ENCODE data around the gene TACC3. TPM values are rescaled to one million over a fixed set of nuclear protein-coding genes. Genes with fewer than 3 reads are reported as not detected.

TACC3 gene
- total and polyA plus RNA-seq, 5 experiments from 2014 or later: 38.7 to 150 (median 91.6) TPM

DNA sequence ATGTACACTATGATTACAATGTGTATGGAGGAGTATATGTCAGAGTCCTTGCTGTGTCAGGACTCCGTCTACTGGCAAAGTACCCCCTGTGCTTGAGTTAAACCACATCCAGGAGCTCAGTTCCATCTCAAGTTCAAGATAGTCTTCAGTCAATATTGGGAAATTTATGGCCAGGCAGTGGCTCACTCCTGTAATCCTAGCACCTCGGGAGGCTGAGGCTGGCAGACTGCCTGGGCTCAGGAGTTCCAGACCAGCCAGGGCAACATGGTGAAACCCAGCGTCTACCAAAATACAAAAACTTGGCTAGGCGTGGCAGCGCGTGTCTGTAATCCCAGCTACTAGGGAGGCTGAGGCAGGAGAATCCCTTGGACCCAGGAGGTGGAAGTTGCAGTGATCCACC, 15.0 kb upstream of the TACC3 start:
- POLR2A ChIA-PET: interaction anchor here (1.0 kb wide), 1 partner anchor 12 kb away, joined by 3 read pairs; no protein-coding TSS in a partner anchor
- DNase-seq: no peak
- Mint-ChIP-seq H3K9me3 (no peaks in the 10 kb centered on the region), H3K36me3 (peaks cover 0 to 63% (median 8%) of the 10 kb centered on the region in 3 donors), H3K27me3 (no peaks in the 10 kb centered on the region), H3K27ac (no peak overlapping the region), H3K4me3 (no peak overlapping the region), H3K4me1 (peaks cover 26 to 63% (median 37%) of the 10 kb centered on the region in 4 donors)
- no peak for ATAC-seq

DNA sequence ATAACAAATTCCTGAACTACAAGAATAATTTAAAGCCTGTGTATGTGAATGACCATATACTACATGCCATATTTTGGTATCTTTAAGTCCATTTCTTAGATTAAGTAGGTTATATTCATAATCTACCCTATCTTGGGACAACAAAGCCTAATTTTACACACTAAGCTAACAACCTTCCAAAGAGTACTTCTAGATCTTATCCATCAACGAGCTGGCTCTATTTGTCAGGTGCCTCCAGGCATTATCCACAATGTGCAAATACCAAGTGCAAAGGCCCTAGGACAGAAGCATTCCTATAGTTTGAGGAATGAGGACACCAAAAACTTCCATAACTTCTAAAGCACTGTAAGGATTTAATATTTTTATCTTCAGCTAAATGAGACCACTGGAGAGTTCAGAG, 12.7 kb upstream of the TACC3 start:
- no peak for DNase-seq
- Mint-ChIP-seq H3K27ac (peak overlapping the region in 6 of 10 donors; percentile 12 to 75 (median 47)), H3K4me1 (peaks cover 26 to 61% (median 45%) of the 10 kb centered on the region in 4 donors), H3K27me3 (no peaks in the 10 kb centered on the region), H3K36me3 (peaks cover 0 to 43% (median 1%) of the 10 kb centered on the region in 3 donors), H3K4me3 (peak overlapping the region in 2 of 10 donors; percentile 20 to 38), H3K9me3 (no peaks in the 10 kb centered on the region)
- POLR2A ChIA-PET: interaction anchor here (0.7 to 1.8 kb wide), 3 partner anchors 15 to 98 kb away, joined by 3 to 8 read pairs (median 7); no protein-coding TSS in a partner anchor
- ATAC-seq: no peak

DNA sequence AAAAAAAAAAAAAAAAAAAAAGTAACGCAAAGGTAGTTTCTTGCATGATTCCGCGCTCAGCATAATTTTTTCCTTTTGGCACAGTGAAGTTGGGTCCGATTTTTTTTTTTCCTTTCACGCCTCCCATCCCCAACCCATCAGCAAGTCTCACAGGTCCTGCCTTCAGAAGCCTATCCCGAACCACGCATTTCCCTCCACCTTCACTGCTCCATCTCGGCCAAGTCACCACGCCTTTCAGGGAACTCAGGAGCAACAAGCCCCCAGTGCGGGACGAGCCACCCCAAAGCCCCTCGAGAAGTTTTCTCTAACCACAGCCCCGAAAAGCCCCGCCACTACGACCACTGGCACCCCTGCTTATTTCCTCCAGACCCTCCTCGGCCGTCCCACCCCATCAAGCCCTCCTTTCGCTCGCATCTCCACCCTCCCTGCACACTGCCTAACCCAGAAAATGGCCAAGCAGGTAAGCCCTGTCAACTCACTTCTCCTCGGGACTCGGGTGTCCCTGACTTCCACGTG, 10.2 kb upstream of the TACC3 start:
- Mint-ChIP-seq H3K4me3 (peak overlapping the region; percentile 87 to 92 (median 91)), H3K27me3 (no peaks in the 10 kb centered on the region), H3K36me3 (peaks cover 0 to 22% (median under 1%) of the 10 kb centered on the region in 3 donors), H3K9me3 (no peaks in the 10 kb centered on the region), H3K4me1 (peaks cover 22 to 77% (median 57%) of the 10 kb centered on the region in 4 donors), H3K27ac (peak overlapping the region; percentile 89 to 95 (median 93))
- no peak for DNase-seq
- no peak for ATAC-seq
- POLR2A ChIA-PET: interaction anchor here (1.7 to 3.8 kb wide), 4 partner anchors 11 to 462 kb away, joined by 9 to 124 read pairs (median 24); partner anchors contain the start of genes CTBP1, TACC3 and TMEM129

DNA sequence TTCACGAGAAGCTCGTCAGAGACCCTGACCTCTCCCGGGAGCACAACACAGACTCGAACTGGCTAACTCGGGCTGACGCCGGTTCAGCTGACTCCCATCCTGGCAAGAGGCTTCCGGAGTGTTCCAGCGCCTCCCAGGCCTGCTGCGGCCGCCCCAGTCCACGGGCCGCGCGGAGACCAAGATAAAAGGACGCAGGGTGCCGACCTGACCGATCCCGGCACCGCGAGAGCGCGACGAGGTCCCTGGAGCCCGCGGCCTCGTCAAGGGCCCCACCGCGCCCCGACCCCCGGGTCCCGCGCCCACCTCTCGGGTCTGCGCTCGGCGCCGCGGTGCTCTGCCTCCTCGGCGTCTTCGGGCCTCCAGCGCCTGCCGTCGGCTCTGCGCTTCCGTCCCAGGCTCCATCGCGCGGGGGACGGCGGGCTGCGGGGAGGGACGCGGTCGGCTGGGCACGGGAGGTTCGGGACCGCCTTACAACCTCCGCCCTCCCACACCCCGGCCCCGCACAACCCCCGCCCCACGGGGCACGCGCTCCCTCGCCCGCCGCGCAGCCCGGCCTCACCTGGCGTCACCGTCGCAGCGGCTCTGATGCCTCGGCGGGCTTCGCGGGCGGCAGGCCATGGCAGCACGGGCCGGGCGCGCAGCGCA, 9.6 kb upstream of the TACC3 start:
- Mint-ChIP-seq H3K4me3 (peak overlapping the region; percentile 87 to 92 (median 91)), H3K36me3 (peaks cover 0 to 17% (median 0%) of the 10 kb centered on the region in 3 donors), H3K4me1 (peaks cover 20 to 75% (median 58%) of the 10 kb centered on the region in 4 donors), H3K9me3 (no peaks in the 10 kb centered on the region), H3K27me3 (no peaks in the 10 kb centered on the region), H3K27ac (peak overlapping the region; percentile 89 to 97 (median 94))
- POLR2A ChIA-PET: interaction anchor here (0.9 to 3.8 kb wide), 13 partner anchors 8 to 463 kb away, joined by 3 to 124 read pairs (median 6); partner anchors contain the start of genes CTBP1, FAM53A, NELFA and NSD2
- ATAC-seq (peak; percentile 36 to 43), DNase-seq (peak in 3 of 10 donors; percentile 35 to 43 (median 39))

DNA sequence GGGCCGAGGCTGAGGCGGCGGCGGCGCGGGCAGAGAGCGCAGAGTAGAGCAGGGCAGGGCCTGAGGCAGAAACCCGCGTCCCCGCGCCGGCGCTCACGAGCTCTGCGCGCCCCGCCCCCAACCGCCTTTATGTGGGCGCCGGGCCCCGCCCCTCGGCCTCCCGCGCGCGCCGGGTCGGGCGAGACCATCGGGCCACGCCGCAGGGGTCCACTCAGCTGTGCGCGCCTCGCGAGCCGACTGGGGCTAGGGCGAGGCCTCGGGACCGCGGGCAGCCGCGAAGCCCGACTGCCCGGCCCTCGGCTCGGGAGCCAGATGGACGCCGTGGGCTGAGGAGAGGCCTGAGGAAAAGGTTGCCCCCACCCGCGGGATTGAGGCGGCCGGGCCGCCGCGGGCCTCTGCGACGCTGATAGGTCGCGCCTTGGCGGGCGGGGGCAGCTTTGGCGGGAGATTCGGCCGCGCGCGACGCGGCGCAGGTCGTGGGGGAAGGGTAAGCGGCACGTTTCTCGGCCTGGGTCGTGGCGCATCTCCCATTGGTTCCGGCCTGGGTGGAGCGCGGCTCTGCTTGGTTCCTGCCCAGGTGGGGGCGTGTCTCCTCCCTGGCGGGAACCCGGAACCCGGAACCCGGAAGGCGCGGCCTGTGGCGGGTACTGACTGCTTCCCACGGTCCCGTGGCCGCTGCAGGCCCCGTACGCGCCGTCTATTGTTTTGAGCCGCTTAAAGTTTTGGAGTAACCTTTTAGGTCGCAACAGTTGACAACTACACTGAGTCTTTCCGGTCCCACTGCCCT, 8.9 kb upstream of the TACC3 start, which contains the start of gene SLBP:
Gene SLBP, minus strand, starts transcription at position 104 of the 787 bp plus-strand sequence. CDS start 131 bp downstream, outside the sequence.
- Mint-ChIP-seq H3K27me3 (no peaks in the 10 kb centered on the region), H3K4me3 (peak within 1 kb of the TSS; percentile 91 to 97 (median 94)), H3K36me3 (peaks cover 0 to 17% (median 0%) of the 10 kb centered on the region in 3 donors), H3K27ac (peak within 1 kb of the TSS; percentile 91 to 97 (median 96)), H3K9me3 (no peaks in the 10 kb centered on the region), H3K4me1 (peaks cover 20 to 76% (median 58%) of the 10 kb centered on the region in 4 donors)
- ATAC-seq (peak; percentile 86 to 88), DNase-seq (peak; percentile 96 to 99 (median 98))
- POLR2A ChIA-PET: interaction anchor here (0.9 to 3.8 kb wide), 14 partner anchors 9 to 463 kb away, joined by 3 to 124 read pairs (median 6); partner anchors contain the start of genes CTBP1, FAM53A, NELFA and NSD2

DNA sequence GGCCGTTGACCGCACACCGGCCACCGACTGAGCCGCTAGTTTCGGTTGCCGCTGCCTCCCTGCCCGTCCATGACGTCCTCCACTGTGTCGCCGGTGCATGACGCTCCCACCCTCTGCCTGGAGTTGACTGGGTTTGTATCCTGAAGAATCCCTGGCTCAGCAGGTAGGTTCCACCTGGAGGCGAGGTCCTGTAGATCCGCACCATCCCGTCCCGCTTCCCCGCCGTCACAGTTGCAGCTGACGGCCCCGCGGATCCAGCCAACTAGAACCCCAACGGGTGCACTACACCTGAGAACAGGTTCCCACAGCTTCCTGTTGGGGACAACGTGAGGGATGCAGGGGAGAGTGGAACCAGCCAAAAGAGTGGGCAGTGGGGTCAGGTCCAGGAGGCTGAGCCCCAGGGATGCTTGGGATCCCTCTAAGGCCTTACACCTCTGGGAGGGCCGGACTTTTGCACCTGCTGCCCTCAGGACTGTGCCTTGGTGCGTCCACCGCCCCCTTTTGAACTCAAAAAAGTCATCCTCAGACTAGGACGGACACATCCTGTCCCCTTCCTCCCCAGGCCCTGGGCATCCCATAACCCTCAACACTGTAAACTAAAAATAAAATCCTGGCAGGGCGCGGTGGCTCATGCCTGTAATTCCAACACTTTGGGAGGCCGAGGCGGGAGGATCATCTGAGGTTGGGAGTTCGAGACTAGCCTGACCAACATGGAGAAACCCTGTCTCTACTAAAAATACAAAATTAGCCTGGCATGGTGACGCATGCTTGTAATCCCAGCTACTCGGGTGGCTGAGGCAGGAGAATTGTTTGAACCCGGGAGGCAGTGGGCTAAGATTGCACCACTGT, 8.1 kb upstream of the TACC3 start:
- POLR2A ChIA-PET: interaction anchor here (0.6 to 3.8 kb wide), 12 partner anchors 9 to 726 kb away, joined by 3 to 124 read pairs (median 6); partner anchors contain the start of genes FAM53A, IDUA, NSD2 and TACC3
- DNase-seq (no peak), ATAC-seq (peak in 1 of 2 donors; percentile 2)
- H3K9me3 Mint-ChIP-seq: no peaks in the 10 kb centered on the region
- H3K4me1 Mint-ChIP-seq: peaks cover 20 to 72% (median 57%) of the 10 kb centered on the region in 4 donors
- no peaks in the 10 kb centered on the region for H3K27me3 Mint-ChIP-seq
- H3K36me3 Mint-ChIP-seq: peaks cover 0 to 16% (median 0%) of the 10 kb centered on the region in 3 donors
- H3K27ac Mint-ChIP-seq: peak overlapping the region; percentile 91 to 97 (median 96)
- H3K4me3 Mint-ChIP-seq: peak overlapping the region; percentile 91 to 97 (median 94)

DNA sequence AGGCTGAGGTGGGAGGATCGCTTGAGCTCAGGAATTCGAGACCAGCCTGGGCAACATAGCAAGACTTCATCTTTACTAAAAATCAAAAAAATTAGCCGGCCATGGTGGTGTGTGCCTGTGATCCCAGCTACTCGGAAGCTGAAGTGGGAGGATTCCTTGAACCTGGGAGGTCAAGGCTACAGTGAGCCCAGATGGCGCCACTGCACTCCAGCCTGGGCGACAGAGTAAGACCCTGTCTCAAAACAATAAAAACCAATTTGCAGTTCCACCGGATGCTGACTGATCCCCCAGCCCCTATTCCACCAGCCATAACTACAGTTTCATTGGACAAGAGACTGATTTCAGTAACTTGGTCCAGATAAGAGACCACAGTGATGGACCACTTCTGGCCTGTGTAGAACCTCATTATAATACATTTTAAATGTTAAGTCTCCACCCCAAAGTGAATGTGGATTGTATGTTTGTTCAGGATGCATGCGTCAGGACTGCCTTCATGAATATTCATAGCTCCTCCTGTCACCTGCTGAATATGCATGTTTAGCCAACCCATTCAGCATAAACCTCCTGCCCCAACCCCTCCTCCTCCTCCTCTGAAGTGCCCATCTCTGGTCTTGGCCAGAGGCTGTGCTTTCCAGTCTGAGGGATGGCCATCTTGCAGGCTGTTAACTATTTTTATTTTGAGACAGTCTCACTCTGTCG, 6.9 kb upstream of the TACC3 start:
- POLR2A ChIA-PET: interaction anchor here (0.6 to 3.8 kb wide), 4 partner anchors 8 to 136 kb away, joined by 3 to 124 read pairs (median 4); partner anchors contain the start of genes TACC3 and TMEM129
- peak overlapping the region; percentile 27 to 97 (median 92) for H3K4me3 Mint-ChIP-seq
- peak overlapping the region in 9 of 10 donors; percentile 60 to 97 (median 94) for H3K27ac Mint-ChIP-seq
- no peak for ATAC-seq
- no peak for DNase-seq
- no peaks in the 10 kb centered on the region for H3K9me3 Mint-ChIP-seq
- H3K4me1 Mint-ChIP-seq: peaks cover 16 to 67% (median 55%) of the 10 kb centered on the region in 4 donors
- peaks cover 0 to 12% (median 0%) of the 10 kb centered on the region in 3 donors for H3K36me3 Mint-ChIP-seq
- H3K27me3 Mint-ChIP-seq: no peaks in the 10 kb centered on the region

DNA sequence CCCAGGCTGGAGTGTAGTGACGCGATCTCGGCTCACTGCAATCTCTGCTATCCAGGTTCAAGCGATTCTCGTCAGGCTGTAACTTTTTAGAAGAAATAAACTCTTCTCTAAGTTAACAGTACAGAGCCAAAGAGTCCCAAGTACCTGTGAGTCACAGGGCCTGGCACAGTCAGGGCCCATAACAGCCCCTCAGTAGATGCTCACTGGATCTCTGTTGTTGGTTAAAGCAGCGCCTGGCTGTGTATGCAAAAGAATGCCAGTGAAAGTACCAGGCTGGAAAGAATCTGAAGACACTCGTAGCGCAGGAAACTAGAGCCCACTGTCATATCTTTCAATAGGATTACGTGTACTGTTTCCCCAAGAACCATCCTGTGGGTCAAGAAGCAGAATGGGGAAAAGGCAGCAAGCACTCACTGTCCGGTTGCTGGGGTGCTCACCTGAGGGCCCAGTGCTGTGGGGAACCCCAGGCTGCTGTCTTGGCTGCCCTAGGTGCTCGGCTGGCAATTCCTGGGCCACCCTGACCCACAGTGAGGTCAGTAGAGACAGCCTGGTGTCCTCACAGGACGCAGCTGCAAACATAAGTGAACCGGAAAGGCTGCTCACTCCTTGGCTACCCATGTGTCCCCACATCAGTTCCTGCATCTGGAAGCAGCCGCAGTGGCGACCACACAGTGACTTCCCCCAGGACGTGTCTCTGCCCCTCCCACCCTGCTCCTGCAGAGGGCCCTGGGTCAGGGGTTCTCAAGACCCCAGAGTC, 6.1 kb upstream of the TACC3 start:
- no peaks in the 10 kb centered on the region for H3K9me3 Mint-ChIP-seq
- ATAC-seq (no peak), DNase-seq (no peak)
- H3K4me1 Mint-ChIP-seq: peaks cover 12 to 67% (median 56%) of the 10 kb centered on the region in 4 donors
- H3K4me3 Mint-ChIP-seq: peak overlapping the region in 4 of 10 donors; percentile 22 to 97 (median 48)
- POLR2A ChIA-PET: no interaction called here
- H3K36me3 Mint-ChIP-seq: peaks cover 0 to 7% (median 0%) of the 10 kb centered on the region in 3 donors
- peak overlapping the region in 9 of 10 donors; percentile 55 to 97 (median 69) for H3K27ac Mint-ChIP-seq
- no peaks in the 10 kb centered on the region for H3K27me3 Mint-ChIP-seq

DNA sequence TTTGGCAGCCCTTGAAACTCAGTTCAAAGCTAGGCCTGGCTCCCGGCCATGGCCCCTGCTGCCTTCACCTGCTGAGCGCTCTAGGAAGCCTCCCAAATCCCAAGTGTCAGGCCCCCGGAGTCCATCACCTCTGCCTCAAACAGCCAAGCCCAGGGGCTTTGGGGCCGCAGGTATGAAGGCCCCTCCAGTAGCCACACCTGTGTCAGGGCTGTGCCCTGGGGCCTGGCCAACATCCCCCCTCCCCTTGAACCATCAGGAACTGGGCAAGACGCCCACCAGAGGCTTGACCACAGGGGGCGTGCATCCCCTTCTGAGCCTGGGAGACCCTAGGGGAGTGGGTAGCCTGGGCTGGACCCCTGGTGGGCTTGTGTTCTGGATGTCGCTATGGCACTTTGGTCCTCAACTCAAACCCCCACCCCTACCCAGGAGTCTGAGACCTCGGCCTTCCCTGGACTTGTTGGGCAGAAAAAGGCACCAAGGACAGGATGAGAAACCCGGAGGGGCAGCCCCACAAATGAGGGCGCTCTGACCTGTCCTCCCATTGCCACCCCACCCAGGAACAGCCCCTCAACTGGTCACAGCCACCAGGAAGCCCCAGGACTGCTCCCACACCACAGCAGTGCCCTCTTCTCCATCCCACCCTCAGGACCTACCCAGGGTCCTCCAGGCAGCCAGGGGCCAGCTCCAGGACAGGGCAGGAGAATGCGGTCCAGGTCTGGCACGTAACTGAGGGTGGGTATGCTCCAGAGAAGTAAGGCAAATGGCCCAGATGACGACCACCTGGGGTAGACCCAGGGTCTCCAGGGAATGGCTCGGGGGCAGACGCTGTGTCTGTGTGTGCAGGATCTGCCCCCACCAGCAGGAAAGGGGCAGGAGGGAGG, 5.0 kb upstream of the TACC3 start:
- no peaks in the 10 kb centered on the region for H3K27me3 Mint-ChIP-seq
- POLR2A ChIA-PET: no interaction called here
- DNase-seq (no peak), ATAC-seq (no peak)
- peak overlapping the region in 3 of 10 donors; percentile 40 to 67 (median 55) for H3K27ac Mint-ChIP-seq
- peaks cover 7 to 59% (median 49%) of the 10 kb centered on the region in 4 donors for H3K4me1 Mint-ChIP-seq
- H3K4me3 Mint-ChIP-seq: peak overlapping the region in 4 of 10 donors; percentile 6 to 35 (median 14)
- no peaks in the 10 kb centered on the region for H3K9me3 Mint-ChIP-seq
- H3K36me3 Mint-ChIP-seq: peaks cover 0 to 6% (median 0%) of the 10 kb centered on the region in 3 donors

Data from naive thymus-derived CD8-positive, alpha-beta T cell (primary cell).